ENCODE data around the gene RAB18.

Gene RAB18

DNA sequence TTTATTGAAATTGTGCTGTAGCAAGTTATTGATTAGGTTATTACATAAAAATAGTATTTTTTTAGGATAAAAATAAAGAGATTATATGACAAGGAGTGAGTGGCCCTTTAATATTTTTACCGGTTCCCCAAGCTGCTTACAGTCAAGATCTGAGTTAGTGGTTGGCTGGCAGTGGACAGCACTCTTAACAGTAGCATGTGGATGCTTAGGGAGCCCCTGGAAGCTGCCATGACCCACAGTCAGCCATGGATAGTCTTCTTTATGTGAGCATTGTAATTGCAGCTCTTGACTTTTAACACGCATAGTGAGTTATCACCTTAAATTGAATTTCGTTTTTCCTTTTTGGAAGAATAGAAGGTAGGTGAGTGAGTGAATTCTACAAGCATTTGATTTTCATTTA, 22.1 kb downstream of the RAB18 start:
- no peak for TF ChIP-seq EZH2phosphoT487 (IDR thresholded peaks at IDR 0.05; ENCODE audit: low read depth)
- TF ChIP-seq, protein P1, sequence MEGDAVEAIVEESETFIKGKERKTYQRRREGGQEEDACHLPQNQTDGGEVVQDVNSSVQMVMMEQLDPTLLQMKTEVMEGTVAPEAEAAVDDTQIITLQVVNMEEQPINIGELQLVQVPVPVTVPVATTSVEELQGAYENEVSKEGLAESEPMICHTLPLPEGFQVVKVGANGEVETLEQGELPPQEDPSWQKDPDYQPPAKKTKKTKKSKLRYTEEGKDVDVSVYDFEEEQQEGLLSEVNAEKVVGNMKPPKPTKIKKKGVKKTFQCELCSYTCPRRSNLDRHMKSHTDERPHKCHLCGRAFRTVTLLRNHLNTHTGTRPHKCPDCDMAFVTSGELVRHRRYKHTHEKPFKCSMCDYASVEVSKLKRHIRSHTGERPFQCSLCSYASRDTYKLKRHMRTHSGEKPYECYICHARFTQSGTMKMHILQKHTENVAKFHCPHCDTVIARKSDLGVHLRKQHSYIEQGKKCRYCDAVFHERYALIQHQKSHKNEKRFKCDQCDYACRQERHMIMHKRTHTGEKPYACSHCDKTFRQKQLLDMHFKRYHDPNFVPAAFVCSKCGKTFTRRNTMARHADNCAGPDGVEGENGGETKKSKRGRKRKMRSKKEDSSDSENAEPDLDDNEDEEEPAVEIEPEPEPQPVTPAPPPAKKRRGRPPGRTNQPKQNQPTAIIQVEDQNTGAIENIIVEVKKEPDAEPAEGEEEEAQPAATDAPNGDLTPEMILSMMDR (IDR thresholded peaks at IDR 0.05; ENCODE audit: low read depth, low read length), result no peak
- peaks cover 4% of the 10 kb centered on the region; the same call in 1 of the 2 replicates for H3K4me1 ChIP-seq (ENCODE audit: low read length)
- H3K36me3 ChIP-seq (replicated peaks; ENCODE audit: low read depth, low read length), result no peaks in the 10 kb centered on the region
- H3K4me2 ChIP-seq (ENCODE audit: low read length), result no peak overlapping the region
- H4K20me1 ChIP-seq (ENCODE audit: insufficient read depth, low read length), result 0 out of 2 replicates have a peak, but pooled peaks cover 3% of the 10 kb centered on the region
- peaks cover 7% of the 10 kb centered on the region for H3K79me2 ChIP-seq (ENCODE audit: low read length)
- H3K27me3 ChIP-seq (ENCODE audit: low read depth, low read length), result no peaks in the 10 kb centered on the region
- no peak overlapping the region for H3K9ac ChIP-seq (ENCODE audit: low read length)
- H2AFZ ChIP-seq (ENCODE audit: low read depth, low read length), result no peak overlapping the region
- H3K9me3 ChIP-seq (ENCODE audit: insufficient read depth, low read length), result no peaks in the 10 kb centered on the region
- H3K4me3 ChIP-seq (ENCODE audit: low read length), result no peak overlapping the region
- no peak overlapping the region for H3K27ac ChIP-seq (ENCODE audit: low read length)

DNA sequence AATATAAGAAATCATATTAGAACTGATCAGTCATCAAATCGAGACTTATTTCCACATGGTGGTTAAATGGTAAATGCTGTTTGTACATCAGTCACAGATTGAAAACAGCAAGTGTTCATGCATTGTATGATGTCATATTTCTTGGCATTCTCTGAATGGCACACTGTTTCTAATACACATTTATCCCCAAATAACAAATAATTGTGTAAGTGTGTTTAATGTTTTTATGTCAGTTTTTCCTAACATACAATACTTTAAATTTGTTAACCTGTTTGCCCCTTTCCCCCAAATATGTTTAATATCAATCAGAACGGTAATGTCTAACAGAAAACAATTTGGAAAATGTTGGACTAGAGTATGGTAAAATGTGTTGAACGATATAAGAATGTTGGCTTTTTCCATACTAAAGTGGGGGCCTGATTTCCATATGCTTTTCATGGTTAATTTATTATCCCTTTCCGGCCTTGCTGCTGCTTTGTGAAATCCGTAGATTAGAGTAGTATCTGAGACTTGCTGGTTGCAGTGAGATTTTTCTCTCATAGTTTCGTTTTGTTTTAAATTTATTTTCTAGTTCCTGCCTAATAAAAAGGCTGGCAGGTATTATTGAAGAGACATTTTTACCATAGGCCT, 23.7 kb downstream of the RAB18 start:
- Histone ChIP-seq H3K36me3 (replicated peaks; ENCODE audit: low read depth, low read length) (no peaks in the 10 kb centered on the region), H4K20me1 (ENCODE audit: insufficient read depth, low read length) (0 out of 2 replicates have a peak, but pooled peaks cover 1% of the 10 kb centered on the region), H3K27me3 (ENCODE audit: low read depth, low read length) (no peaks in the 10 kb centered on the region), H3K4me2 (ENCODE audit: low read length) (no peak overlapping the region), H3K27ac (ENCODE audit: low read length) (no peak overlapping the region), H3K9me3 (ENCODE audit: insufficient read depth, low read length) (no peaks in the 10 kb centered on the region), H3K9ac (ENCODE audit: low read length) (no peak overlapping the region), H2AFZ (ENCODE audit: low read depth, low read length) (no peak overlapping the region), H3K4me1 (ENCODE audit: low read length) (peaks cover 2% of the 10 kb centered on the region; the same call in 1 of the 2 replicates), H3K4me3 (ENCODE audit: low read length) (no peak overlapping the region), H3K79me2 (ENCODE audit: low read length) (peaks cover 5% of the 10 kb centered on the region)
- TF ChIP-seq, protein P1 (IDR thresholded peaks at IDR 0.05; ENCODE audit: low read depth, low read length), result no peak
- TF ChIP-seq EZH2phosphoT487 (IDR thresholded peaks at IDR 0.05; ENCODE audit: low read depth), result no peak

DNA sequence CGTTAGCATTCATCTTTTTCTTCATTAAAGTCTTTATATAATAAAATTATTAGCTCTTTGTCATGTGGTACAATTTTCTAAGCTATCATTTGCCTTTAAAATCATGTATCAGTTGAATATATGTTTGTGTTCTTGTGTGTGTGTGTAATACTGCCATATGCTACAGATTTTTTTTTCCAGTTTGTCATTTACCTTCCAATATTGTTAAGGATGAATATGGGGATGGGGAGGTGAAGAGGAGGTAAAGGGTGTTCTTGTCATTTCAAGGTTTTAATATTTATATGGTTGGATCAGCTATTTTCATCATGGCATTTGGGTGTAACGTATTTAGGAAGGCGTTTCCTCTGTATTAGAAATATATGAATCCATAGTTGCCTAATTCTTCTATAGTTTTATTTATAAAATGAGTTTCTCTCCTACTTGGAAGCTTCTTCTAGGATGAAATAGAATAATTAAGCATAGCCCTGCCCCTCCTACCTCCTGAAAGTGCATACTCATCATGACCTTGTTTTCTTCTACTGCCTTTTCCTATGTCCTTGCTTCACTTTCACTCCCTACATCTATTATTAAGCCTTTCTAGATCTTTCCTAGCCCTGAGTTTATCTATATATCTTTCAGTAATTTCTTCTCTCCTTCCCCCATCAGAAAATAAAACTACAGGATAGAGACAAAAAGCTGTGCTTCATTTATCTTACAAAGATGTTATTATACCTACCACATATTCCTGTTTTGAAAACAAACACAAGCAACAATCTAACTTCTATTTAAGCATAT, 25.1 kb downstream of the RAB18 start:
- no peak for TF ChIP-seq EZH2phosphoT487 (IDR thresholded peaks at IDR 0.05; ENCODE audit: low read depth)
- TF ChIP-seq, protein P1 (IDR thresholded peaks at IDR 0.05; ENCODE audit: low read depth, low read length), result no peak
- Histone ChIP-seq H3K36me3 (replicated peaks; ENCODE audit: low read depth, low read length) (peaks cover 7% of the 10 kb centered on the region), H3K4me3 (ENCODE audit: low read length) (no peak overlapping the region), H3K27ac (ENCODE audit: low read length) (no peak overlapping the region), H3K4me1 (ENCODE audit: low read length) (no peaks in the 10 kb centered on the region), H3K79me2 (ENCODE audit: low read length) (peaks cover 3% of the 10 kb centered on the region; the same call in 1 of the 2 replicates), H3K9ac (ENCODE audit: low read length) (no peak overlapping the region), H2AFZ (ENCODE audit: low read depth, low read length) (no peak overlapping the region), H3K4me2 (ENCODE audit: low read length) (no peak overlapping the region), H3K9me3 (ENCODE audit: insufficient read depth, low read length) (no peaks in the 10 kb centered on the region), H3K27me3 (ENCODE audit: low read depth, low read length) (no peaks in the 10 kb centered on the region), H4K20me1 (ENCODE audit: insufficient read depth, low read length) (no peaks in the 10 kb centered on the region)

DNA sequence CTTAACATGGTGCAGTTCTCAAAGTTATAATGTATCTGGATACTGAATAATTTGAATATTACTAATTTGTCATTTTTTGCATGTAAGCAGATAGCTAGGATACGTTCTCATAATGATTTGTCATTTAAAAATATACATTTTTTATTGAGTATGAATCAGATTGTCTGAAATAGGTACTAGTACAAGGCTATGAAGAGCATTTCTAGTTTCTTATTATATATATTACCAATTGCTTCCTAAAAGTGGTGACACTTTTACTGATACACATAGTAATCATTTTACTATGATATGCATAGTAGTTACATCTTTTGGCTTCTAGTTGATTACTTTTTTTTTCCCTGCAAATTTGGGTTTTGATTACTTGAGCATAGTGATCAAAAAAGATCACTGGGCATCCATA, 26.4 kb downstream of the RAB18 start:
- H3K79me2 ChIP-seq (ENCODE audit: low read length), result no peaks in the 10 kb centered on the region; the same call in 1 of the 2 replicates
- TF ChIP-seq, protein P1 (IDR thresholded peaks at IDR 0.05; ENCODE audit: low read depth, low read length), result no peak
- TF ChIP-seq EZH2phosphoT487 (IDR thresholded peaks at IDR 0.05; ENCODE audit: low read depth), result no peak
- H3K9me3 ChIP-seq (ENCODE audit: insufficient read depth, low read length), result no peaks in the 10 kb centered on the region
- no peak overlapping the region for H2AFZ ChIP-seq (ENCODE audit: low read depth, low read length)
- H3K4me1 ChIP-seq (ENCODE audit: low read length), result 0 out of 2 replicates have a peak, but pooled peaks cover 3% of the 10 kb centered on the region
- no peak overlapping the region for H3K27ac ChIP-seq (ENCODE audit: low read length)
- H3K4me2 ChIP-seq (ENCODE audit: low read length), result no peak overlapping the region
- H3K9ac ChIP-seq (ENCODE audit: low read length), result no peak overlapping the region
- H3K4me3 ChIP-seq (ENCODE audit: low read length), result no peak overlapping the region
- no peaks in the 10 kb centered on the region for H4K20me1 ChIP-seq (ENCODE audit: insufficient read depth, low read length)
- no peaks in the 10 kb centered on the region for H3K27me3 ChIP-seq (ENCODE audit: low read depth, low read length)
- peaks cover 17% of the 10 kb centered on the region for H3K36me3 ChIP-seq (replicated peaks; ENCODE audit: low read depth, low read length)

Measured in OCI-LY3 (cell line).